GM12891 (cell line): ENCODE results near the gene TRIM69.
A peak's percentile ranks its signal among the peaks of the same experiment; 100 is the strongest.

Experiments used
- PAX5 ChIP-seq: IDR thresholded peaks from 2 replicates; pipeline ENCODE4 v1.6.1; 2011; ENCODE audit warnings: low read length, moderate library complexity, mild to moderate bottlenecking; ENCODE audit not compliant: insufficient read depth, severe bottlenecking
- POLR2A ChIP-seq: IDR thresholded peaks from 2 replicates; pipeline ENCODE4 v1.6.1; 2011; ENCODE audit warnings: low read depth, low read length, control low read depth
- POLR2AphosphoS5 ChIP-seq: IDR thresholded peaks from 2 replicates; pipeline ENCODE4 v1.6.1; 2011; ENCODE audit warnings: low read depth, low read length, control low read depth
- SPI1 ChIP-seq: IDR thresholded peaks from 2 replicates; pipeline ENCODE4 v1.6.1; 2011; ENCODE audit warnings: low read depth, low read length, control low read depth
- TAF1 ChIP-seq: IDR thresholded peaks from 2 replicates; pipeline ENCODE4 v1.6.1; 2011; ENCODE audit warnings: low read depth, low read length, control low read depth

DNA sequence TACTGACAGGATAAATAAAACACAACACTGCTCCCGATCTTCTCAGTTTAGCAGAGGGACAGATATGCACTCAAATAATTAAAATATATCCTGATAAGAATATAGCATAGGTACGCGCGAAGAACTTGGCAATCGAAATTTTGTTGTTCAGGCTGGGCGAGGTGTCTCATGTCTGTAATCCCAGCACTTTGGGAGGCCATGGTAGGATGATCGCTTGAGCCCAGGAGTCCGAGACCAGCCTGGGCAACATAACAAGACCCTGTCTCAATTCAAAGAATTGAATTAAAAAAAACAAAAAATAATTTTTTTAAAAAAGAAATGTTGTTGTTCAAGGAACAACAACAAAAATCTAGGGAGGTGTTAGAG lies 17.4 kb upstream of the TRIM69 start:
- TF ChIP-seq POLR2A (peak; percentile 72), POLR2AphosphoS5 (peak; percentile 23; the same call in 1 of the 2 replicates), TAF1 (no peak), PAX5 (no peak), SPI1 (no peak)
